ENCODE data around the gene TPST1.
"Not testable (repeated sequence)": the region's sequence is repeated elsewhere in the genome, so short reads cannot be mapped to it uniquely, and the experiment has no call there.

GRCh38 chr7:66172536-66173401, 32.4 kb upstream of the TPST1 start:
- not testable (repeated sequence) for TF ChIP-seq CTCF (IDR thresholded peaks at IDR 0.05; ENCODE audit: insufficient read depth, low read depth, low read length); EZH2 (IDR thresholded peaks at IDR 0.05; ENCODE audit: insufficient read depth, low read length)

All from astrocyte (in vitro differentiated cells and primary cell).